Nephron (organoid): ENCODE results near the gene LINC00237.

ENCODE experiments used
- H3K27ac Mint-ChIP-seq, 3 experiments: 2 replicates each; pipeline ENCODE4 v1.8.0; 2020; ENCODE audit warnings: mixed read lengths in 3 of 3, mild to moderate bottlenecking in 2 of 3, moderate library complexity in 1 of 3
- H3K27me3 Mint-ChIP-seq: 2 replicates; pipeline ENCODE4 v1.8.0; 2021; ENCODE audit warnings: low read depth, mild to moderate bottlenecking, moderate library complexity, mixed read lengths
- H3K36me3 Mint-ChIP-seq: 2 replicates; pipeline ENCODE4 v1.8.0; 2020; ENCODE audit warnings: low read depth, mixed read lengths
- H3K4me1 Mint-ChIP-seq: 2 replicates; pipeline ENCODE4 v1.8.0; 2020; ENCODE audit warnings: mixed read lengths
- H3K4me3 Mint-ChIP-seq, 3 experiments: 2 replicates each; pipeline ENCODE4 v1.8.0; 2020; ENCODE audit warnings: mild to moderate bottlenecking in 3 of 3, mixed read lengths in 3 of 3, moderate library complexity in 2 of 3
- H3K9me3 Mint-ChIP-seq: 2 replicates; pipeline ENCODE4 v1.8.0; 2020; ENCODE audit warnings: mixed read lengths
- TF ChIP-seq, protein P1 (sequence below), 3 experiments: fragments of 200-600 bp; sonication (generic); IDR thresholded peaks; one replicate each; pipeline ENCODE4 v1.5.0; 2021; ENCODE audit warnings: antibody characterized with exemption in 3 of 3; ENCODE audit not compliant: unreplicated experiment in 3 of 3

Gene LINC00237

DNA sequence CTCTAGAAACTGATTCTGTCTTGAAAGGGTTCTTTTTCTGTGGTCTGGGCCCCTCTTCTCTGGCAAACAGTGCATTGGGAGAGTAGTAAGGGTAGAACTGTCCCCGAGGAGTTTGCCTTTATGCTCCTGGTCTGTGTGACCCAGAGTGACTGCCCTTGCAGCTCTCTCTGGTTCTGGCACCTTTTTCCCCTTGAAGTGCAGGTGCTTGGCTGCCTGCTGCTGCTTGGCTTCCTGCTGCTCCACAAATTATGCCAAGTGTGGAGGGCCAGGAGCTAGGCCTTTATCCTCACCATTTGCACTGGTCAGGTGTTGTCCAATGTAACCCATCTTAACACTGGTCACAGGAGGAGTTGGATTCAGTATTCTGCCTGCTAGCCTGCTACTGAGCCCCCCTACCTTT, 30.9 kb upstream of the LINC00237 start:
- TF ChIP-seq, protein P1, sequence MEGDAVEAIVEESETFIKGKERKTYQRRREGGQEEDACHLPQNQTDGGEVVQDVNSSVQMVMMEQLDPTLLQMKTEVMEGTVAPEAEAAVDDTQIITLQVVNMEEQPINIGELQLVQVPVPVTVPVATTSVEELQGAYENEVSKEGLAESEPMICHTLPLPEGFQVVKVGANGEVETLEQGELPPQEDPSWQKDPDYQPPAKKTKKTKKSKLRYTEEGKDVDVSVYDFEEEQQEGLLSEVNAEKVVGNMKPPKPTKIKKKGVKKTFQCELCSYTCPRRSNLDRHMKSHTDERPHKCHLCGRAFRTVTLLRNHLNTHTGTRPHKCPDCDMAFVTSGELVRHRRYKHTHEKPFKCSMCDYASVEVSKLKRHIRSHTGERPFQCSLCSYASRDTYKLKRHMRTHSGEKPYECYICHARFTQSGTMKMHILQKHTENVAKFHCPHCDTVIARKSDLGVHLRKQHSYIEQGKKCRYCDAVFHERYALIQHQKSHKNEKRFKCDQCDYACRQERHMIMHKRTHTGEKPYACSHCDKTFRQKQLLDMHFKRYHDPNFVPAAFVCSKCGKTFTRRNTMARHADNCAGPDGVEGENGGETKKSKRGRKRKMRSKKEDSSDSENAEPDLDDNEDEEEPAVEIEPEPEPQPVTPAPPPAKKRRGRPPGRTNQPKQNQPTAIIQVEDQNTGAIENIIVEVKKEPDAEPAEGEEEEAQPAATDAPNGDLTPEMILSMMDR (IDR thresholded peaks at IDR 0.05; ENCODE audit: unreplicated experiment in 3 of 3), result no peak
- H3K9me3 Mint-ChIP-seq, result no peaks in the 10 kb centered on the region
- peaks cover 17% of the 10 kb centered on the region for H3K36me3 Mint-ChIP-seq
- H3K27ac Mint-ChIP-seq, result no peak overlapping the region
- no peak overlapping the region for H3K4me3 Mint-ChIP-seq
- H3K27me3 Mint-ChIP-seq, result no peaks in the 10 kb centered on the region
- no peaks in the 10 kb centered on the region for H3K4me1 Mint-ChIP-seq

DNA sequence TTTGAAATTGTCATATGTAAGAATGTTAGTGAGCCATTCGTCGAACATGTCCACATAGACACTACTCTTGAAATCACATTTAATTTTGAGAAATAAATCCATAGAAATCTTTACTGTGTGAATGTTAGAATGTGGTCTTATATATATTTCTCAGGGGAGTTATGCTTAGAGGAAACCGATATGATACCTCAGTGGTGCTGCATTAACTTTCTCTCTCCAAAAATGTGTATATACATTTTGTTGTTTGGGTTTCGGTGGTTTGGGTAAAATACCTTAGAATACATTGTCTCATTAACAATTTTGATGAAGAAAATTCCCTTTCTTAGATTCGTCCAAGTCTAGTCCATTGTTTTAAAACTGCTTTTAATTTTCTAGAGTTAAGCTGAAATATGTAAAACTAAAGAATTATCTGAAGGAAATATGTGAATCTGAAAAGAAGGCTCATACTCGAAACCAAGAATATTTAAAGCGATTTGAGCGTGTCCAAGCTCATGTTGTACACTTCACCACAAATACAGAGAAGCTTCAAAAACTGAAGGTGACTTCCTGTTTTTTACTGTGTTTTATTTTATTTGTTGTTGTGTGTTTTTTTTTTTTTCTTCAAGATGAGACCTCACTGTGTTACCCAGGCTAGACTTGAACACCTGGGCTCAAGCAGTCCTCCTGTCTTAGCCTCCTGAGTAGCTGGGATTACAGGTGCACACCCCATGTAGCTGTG, 30.0 kb upstream of the LINC00237 start:
- Mint-ChIP-seq H3K9me3 (no peaks in the 10 kb centered on the region), H3K4me3 (no peak overlapping the region), H3K36me3 (peaks cover 18% of the 10 kb centered on the region), H3K27me3 (no peaks in the 10 kb centered on the region), H3K27ac (no peak overlapping the region), H3K4me1 (no peaks in the 10 kb centered on the region)
- TF ChIP-seq, protein P1 (IDR thresholded peaks at IDR 0.05; ENCODE audit: unreplicated experiment in 3 of 3), result no peak

DNA sequence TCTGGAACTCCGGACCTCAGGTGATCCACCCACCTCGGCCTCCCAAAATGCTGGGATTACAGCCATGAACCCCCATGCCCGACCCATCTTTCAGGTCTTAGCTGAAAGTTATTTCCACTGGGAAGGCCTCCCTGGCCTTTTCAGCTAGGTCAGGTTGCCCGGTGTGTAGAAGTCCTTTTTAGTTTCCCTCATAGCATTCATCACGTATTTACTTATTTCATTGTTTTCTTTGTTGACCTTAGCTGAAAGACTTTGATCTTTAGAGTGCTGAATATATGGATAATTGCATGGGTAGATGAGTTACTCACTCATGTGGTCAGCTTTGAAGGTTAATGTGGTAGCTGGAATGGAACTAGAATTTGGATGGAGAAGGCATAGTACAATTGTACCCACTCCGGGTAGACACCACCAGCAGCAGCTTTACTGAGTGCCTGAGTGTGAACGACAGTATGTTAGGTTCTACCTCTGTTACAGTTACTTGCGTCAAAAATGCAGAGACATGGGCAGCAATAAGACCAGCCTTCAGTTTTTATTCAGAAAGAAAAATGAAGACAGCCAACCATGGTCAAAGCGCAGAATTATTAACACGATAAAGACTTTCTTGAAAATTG, 28.8 kb upstream of the LINC00237 start:
- peaks cover 18% of the 10 kb centered on the region for H3K36me3 Mint-ChIP-seq
- no peaks in the 10 kb centered on the region for H3K9me3 Mint-ChIP-seq
- no peak overlapping the region for H3K4me3 Mint-ChIP-seq
- no peaks in the 10 kb centered on the region for H3K27me3 Mint-ChIP-seq
- H3K4me1 Mint-ChIP-seq, result no peaks in the 10 kb centered on the region
- H3K27ac Mint-ChIP-seq, result no peak overlapping the region
- TF ChIP-seq, protein P1 (IDR thresholded peaks at IDR 0.05; ENCODE audit: unreplicated experiment in 3 of 3), result no peak

DNA sequence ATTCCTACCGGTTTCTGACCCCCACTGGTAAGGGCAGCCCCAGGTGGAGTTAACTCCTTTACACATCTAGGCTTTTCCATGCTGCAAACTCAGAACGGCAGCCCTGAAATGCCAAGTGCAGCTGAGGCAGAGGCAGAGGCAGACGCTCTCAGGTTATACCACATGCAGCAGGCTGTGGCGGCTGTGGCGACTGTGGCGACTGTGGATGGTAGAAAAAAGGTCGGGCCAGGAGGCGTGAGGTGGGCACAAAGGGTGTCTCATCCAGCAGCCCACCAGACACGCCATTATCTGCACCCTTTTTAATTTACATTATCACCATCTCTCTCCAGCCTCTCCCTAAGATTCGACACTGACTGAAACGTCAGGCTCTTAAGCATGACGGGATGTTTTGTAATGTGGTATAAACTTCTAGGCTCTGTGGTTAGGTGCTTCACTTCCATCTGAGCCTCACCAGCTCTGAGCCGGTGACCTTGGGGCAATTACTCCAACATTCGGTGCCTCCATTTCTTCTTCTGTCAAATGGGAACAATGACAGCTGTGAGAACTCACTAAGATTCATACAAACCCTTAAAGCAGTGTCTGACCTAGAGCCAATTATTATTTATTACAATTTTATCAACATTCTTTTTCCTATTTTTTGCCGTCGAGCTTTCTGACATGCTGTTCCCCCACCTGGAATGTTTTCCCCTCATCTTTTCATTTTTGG, 27.9 kb upstream of the LINC00237 start:
- H3K4me3 Mint-ChIP-seq, result no peak overlapping the region
- no peaks in the 10 kb centered on the region for H3K27me3 Mint-ChIP-seq
- H3K36me3 Mint-ChIP-seq, result peaks cover 14% of the 10 kb centered on the region
- TF ChIP-seq, protein P1 (IDR thresholded peaks at IDR 0.05; ENCODE audit: unreplicated experiment in 3 of 3), result no peak
- no peaks in the 10 kb centered on the region for H3K9me3 Mint-ChIP-seq
- no peak overlapping the region for H3K27ac Mint-ChIP-seq
- H3K4me1 Mint-ChIP-seq, result no peaks in the 10 kb centered on the region

DNA sequence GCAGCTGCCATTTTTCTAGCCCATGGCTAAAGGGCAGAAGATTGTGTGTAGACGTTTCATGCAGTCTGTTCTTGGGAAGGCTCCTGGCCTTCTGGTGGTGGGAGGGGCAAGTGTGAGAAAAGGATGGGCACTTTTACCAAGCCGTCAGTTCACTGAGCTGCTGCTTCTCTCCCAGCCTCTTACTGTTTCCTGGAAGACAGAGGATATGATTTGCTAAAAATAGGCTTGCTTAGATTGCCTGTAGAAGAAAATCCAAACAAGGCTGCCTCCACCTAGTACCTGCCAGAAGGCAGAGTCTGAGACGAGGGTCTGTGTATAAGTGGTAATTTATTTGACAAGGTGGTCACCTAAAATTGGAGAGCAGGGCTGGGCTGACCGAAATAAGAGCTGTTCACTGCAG, 27.2 kb upstream of the LINC00237 start:
- Mint-ChIP-seq H3K4me3 (no peak overlapping the region), H3K27ac (no peak overlapping the region), H3K4me1 (no peaks in the 10 kb centered on the region), H3K27me3 (no peaks in the 10 kb centered on the region), H3K36me3 (peaks cover 14% of the 10 kb centered on the region), H3K9me3 (no peaks in the 10 kb centered on the region)
- TF ChIP-seq, protein P1 (IDR thresholded peaks at IDR 0.05; ENCODE audit: unreplicated experiment in 3 of 3), result no peak
